GM12872 (cell line): ENCODE measurements around the gene COL6A2.

Source experiments
- CTCF ChIP-seq: IDR thresholded peaks from 3 replicates; pipeline ENCODE4 v1.5.1; 2011; ENCODE audit warnings: low read depth, mild to moderate bottlenecking, low read length, moderate library complexity; ENCODE audit not compliant: insufficient read depth

COL6A2 gene

GRCh38 chr21:46122237-46122671, 24.3 kb downstream of the COL6A2 start:
- TF ChIP-seq CTCF, result no peak

- TF ChIP-seq CTCF, result no peak
Observed at GRCh38 chr21:46122758-46123683, 25.1 kb downstream of the COL6A2 start.

- no peak for TF ChIP-seq CTCF
Observed at GRCh38 chr21:46124083-46124925, 26.4 kb downstream of the COL6A2 start.

GRCh38 chr21:46124926-46125845, 27.3 kb downstream of the COL6A2 start:
- TF ChIP-seq CTCF, result no peak

- TF ChIP-seq CTCF, result no peak
Observed at GRCh38 chr21:46125846-46126301, 28.0 kb downstream of the COL6A2 start.

- TF ChIP-seq CTCF, result no peak
Observed at GRCh38 chr21:46126309-46127238, 28.7 kb downstream of the COL6A2 start.
